SK-N-SH (cell line): ENCODE data around the gene RNU1-2.

ENCODE experiments used
- CHD2 ChIP-seq: fragments of 150-350 bp; IDR thresholded peaks from 2 replicates; pipeline ENCODE4 v1.6.1; 2018; ENCODE audit warnings: low read length; ENCODE audit not compliant: partially characterized antibody
- FOXM1 ChIP-seq: IDR thresholded peaks from 2 replicates; pipeline ENCODE4 v1.4.0; 2012; ENCODE audit warnings: low read depth, mild to moderate bottlenecking
- NFIC ChIP-seq: IDR thresholded peaks from 2 replicates; pipeline ENCODE4 v1.4.0; 2012; ENCODE audit warnings: borderline replicate concordance
- SMC3 ChIP-seq: IDR thresholded peaks from 2 replicates; pipeline ENCODE4 v1.6.1; 2012; ENCODE audit warnings: low read depth, low read length, improper control_type of control experiment
- YY1 ChIP-seq: IDR thresholded peaks from 2 replicates; pipeline ENCODE4 v1.4.0; 2012; ENCODE audit warnings: low read depth, mild to moderate bottlenecking
- TF ChIP-seq, protein P1 (sequence below): fragments of 200-600 bp; sonication (generic); IDR thresholded peaks from 2 replicates; pipeline ENCODE4 v1.6.1; 2017; ENCODE audit warnings: antibody characterized with exemption, mild to moderate bottlenecking, moderate library complexity

DNA sequence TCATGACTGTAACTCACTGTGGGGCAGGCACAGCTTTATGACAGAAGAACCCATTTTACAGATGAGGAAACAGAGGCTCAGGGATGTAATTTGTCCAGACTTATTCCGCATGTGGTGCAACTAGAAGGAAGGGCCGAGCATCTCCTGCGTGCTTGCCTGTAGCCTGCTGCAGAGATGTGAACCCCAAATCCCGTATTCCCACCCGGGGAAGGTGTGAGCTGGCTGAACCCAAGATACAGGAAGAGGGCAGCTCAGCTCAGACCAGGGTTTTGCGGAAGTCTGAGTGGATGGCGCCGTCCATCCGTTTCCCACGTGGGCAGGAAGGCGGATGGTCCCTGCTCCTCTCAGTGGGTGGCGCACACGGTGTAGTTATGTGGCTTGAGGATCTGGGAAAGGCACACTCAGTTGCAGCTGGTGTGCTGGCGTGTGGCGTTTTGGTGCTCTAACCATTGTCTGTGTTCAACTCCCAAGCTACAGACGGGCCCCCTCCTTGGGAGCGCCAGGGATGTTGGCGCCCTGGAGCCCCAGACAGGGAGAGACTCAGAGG is 27.2 kb downstream of the RNU1-2 start:
- TF ChIP-seq, protein P1, sequence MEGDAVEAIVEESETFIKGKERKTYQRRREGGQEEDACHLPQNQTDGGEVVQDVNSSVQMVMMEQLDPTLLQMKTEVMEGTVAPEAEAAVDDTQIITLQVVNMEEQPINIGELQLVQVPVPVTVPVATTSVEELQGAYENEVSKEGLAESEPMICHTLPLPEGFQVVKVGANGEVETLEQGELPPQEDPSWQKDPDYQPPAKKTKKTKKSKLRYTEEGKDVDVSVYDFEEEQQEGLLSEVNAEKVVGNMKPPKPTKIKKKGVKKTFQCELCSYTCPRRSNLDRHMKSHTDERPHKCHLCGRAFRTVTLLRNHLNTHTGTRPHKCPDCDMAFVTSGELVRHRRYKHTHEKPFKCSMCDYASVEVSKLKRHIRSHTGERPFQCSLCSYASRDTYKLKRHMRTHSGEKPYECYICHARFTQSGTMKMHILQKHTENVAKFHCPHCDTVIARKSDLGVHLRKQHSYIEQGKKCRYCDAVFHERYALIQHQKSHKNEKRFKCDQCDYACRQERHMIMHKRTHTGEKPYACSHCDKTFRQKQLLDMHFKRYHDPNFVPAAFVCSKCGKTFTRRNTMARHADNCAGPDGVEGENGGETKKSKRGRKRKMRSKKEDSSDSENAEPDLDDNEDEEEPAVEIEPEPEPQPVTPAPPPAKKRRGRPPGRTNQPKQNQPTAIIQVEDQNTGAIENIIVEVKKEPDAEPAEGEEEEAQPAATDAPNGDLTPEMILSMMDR: no peak
- TF ChIP-seq SMC3: no peak
- no peak for TF ChIP-seq YY1
- TF ChIP-seq CHD2: no peak
- no peak for TF ChIP-seq NFIC
- no peak for TF ChIP-seq FOXM1
